HEK293T (cell line): ENCODE results near the gene EDEM1.

ENCODE experiments used
- ARNT ChIP-seq: fragments of 450-650 bp; IDR thresholded peaks from 2 replicates; pipeline ENCODE4 v1.6.1; 2017; ENCODE audit warnings: mild to moderate bottlenecking
- BHLHE40 ChIP-seq: fragments of 450-650 bp; IDR thresholded peaks from 2 replicates; pipeline ENCODE4 v1.6.1; 2016; ENCODE audit warnings: mild to moderate bottlenecking, moderate library complexity, borderline replicate concordance
- CTBP1 ChIP-seq: fragments of 450-650 bp; IDR thresholded peaks from 2 replicates; pipeline ENCODE4 v1.6.1; 2016; ENCODE audit warnings: borderline replicate concordance
- ELF4 ChIP-seq: fragments of 450-650 bp; IDR thresholded peaks from 2 replicates; pipeline ENCODE4 v1.6.1; 2017; ENCODE audit warnings: antibody characterized with exemption
- FOXA1 ChIP-seq: fragments of 450-650 bp; IDR thresholded peaks from 2 replicates; pipeline ENCODE4 v1.6.1; 2016; ENCODE audit warnings: mild to moderate bottlenecking
- FOXK2 ChIP-seq: fragments of 450-650 bp; IDR thresholded peaks from 2 replicates; pipeline ENCODE4 v1.6.1; 2016; ENCODE audit warnings: mild to moderate bottlenecking
- FOXM1 ChIP-seq: fragments of 450-650 bp; IDR thresholded peaks from 2 replicates; pipeline ENCODE4 v1.6.1; 2017; ENCODE audit warnings: mild to moderate bottlenecking, borderline replicate concordance
- HDGF ChIP-seq: fragments of 450-650 bp; IDR thresholded peaks from 2 replicates; pipeline ENCODE4 v1.6.1; 2017; ENCODE audit warnings: antibody characterized with exemption, borderline replicate concordance
- PKNOX1 ChIP-seq: fragments of 450-650 bp; IDR thresholded peaks from 2 replicates; pipeline ENCODE4 v1.6.1; 2016
- SP1 ChIP-seq: fragments of 450-650 bp; IDR thresholded peaks from 2 replicates; pipeline ENCODE4 v1.6.1; 2017
- TARDBP ChIP-seq: fragments of 450-650 bp; IDR thresholded peaks from 2 replicates; pipeline ENCODE4 v1.6.1; 2016
- ZNF384 ChIP-seq: fragments of 450-650 bp; IDR thresholded peaks from 2 replicates; pipeline ENCODE4 v1.6.1; 2016

GRCh38 chr3:5221701-5222100 lies 34.2 kb downstream of the EDEM1 start:
- TF ChIP-seq BHLHE40 (no peak), SP1 (no peak), HDGF (no peak), ZNF384 (no peak), PKNOX1 (no peak), ARNT (no peak), FOXA1 (no peak), ELF4 (no peak), CTBP1 (no peak), FOXM1 (no peak), FOXK2 (no peak), TARDBP (no peak)
